GM19023 (cell line): ENCODE measurements around the gene FAXDC2.

ENCODE experiments used
- ATAC-seq: cut with Tn5 transposase; IDR thresholded peaks from one replicate; pipeline ENCODE4 v1.9.1; 2021; ENCODE audit warnings: mild to moderate bottlenecking, moderate library complexity; ENCODE audit not compliant: unreplicated experiment

FAXDC2 gene, protein sequence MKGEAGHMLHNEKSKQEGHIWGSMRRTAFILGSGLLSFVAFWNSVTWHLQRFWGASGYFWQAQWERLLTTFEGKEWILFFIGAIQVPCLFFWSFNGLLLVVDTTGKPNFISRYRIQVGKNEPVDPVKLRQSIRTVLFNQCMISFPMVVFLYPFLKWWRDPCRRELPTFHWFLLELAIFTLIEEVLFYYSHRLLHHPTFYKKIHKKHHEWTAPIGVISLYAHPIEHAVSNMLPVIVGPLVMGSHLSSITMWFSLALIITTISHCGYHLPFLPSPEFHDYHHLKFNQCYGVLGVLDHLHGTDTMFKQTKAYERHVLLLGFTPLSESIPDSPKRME

DNA sequence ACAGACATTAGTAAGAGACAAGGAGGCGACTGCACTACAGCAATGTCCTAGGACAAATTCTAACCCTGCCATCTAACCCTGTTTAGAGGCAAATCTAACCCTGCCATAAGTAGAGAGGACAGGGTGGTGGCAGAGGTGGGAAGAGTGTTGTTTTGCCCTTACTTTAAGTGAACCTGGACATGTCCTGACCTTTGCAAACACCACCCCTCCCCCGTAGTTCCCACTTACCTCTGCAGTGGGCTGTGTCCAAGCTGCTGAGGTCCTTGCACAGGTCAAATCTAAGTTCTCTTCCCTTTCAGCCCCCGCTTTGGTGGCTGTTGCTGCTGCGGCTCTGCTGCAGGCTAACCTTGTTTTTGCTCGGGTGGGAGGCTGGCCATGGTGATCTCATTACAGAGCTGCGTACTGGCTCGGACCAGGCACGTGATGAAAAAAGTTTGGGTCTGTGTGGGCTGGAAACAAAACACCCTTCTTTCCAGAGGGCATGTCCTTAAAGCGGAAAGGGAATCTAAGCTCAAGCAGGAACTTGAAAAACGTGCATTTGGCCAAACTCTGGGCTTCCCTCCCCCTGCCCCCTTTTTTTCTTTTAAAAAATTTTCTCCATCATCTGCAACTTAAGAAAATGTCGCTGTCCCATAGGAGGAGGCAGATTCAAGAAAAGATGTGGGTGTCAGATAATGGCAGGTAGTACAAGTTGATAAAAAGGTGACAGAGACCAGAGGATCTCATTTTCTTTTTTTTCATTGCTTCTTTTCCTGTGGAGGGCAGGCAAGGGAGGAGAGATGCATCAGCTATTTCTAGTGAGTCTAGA, at the start of gene FAXDC2:
Gene FAXDC2, minus strand, starts transcription at position 349 of the 808 bp plus-strand sequence. CDS start 12,425 bp downstream, outside the sequence.
- peak; percentile 71 for ATAC-seq

DNA sequence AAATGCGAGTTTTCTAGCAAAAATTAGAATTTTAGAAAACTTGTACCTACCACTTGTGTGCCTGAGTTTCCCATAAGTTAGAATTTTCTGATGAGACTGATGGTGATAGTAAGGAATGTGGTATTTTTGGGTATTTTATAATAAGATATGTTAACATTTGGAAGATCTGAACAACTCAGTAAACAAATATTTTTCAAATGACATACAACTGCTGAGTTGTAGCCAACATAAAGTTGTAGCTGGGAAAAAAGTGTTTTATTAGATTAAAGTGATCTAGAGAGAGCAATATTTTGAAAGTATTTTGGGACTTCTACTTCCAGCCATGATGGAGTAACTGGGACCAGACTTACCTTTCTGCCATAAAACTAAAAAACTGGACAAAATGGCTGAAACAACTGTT, 49.7 kb upstream of the FAXDC2 start:
- ATAC-seq: no peak

DNA sequence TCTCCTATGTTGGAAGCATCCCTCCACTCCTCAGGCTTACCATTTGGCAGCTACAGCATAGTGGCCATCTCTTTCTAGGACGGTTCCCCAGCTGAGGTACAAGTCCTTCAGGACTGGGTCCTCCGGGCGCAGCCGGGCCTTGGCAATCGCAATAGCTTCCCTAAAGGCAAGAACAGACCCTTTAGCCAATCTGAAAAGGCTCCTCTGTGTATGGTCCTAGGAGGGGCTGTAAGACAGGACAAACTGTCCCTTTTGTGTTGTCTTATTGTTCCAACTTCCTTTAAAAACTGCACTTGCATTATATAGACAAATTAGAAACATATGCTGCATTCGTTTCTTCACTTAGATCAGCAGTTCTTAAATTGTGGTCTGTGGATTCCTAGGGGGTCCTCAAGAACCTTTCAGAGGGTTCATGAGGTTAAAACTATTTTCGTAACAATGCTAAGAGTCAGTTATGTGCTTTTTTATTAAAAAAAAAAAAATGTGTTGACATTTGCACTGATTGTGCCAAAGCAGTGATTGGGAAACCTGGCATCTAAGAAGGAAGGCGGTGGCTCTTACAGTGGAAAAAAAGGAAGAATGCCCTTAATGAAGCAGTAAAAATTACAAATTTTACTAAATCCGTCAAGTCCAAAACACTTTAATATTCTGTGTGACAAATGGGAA, 48.9 kb upstream of the FAXDC2 start:
- ATAC-seq: no peak

DNA sequence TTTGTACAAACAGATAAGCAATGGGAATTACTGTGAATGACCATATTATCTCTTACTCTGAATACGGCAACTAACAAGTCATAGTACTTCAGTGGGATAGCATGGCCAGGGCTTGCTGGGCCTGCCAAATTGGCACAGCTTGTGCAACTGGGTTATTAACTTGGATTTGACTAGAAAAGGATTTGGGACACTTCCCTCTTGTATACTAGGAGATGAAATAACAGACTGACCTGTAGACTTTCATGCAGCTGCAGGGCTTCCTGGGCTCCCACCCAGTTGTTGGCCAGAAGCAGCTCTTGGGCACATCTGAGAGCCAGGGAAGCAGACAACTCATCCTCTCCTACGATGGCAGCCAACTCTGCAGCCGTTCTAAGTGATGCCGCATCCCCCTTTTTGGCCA, 47.8 kb upstream of the FAXDC2 start:
- ATAC-seq: no peak

DNA sequence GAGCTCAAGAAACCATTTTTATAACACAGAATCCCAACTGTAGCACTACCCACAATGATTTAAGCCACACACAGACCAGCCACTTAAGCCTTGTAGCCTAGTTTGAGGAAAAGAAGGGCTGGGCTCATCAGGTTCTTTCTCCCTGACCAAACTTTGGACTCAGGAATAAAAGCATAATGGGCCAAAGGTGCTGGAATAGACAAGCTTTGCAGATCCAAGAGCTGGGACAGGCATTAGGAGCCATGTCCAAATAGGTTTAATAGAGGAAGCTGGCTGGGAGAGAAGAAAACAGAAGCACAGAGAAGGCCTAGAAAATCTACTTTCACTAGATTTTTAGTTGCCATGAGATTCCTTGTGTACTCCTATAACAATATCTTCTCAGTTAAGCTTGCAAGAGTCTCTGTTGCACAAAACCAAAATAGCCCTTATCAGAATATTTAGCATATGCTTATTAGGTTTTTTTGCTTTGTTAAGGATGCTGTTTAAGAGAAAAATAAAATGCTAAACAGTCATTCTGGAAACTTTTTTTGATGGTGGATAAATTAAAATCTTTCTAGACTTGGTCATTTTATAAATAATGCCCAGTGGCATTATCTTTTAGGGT, 46.3 kb upstream of the FAXDC2 start:
- no peak for ATAC-seq

DNA sequence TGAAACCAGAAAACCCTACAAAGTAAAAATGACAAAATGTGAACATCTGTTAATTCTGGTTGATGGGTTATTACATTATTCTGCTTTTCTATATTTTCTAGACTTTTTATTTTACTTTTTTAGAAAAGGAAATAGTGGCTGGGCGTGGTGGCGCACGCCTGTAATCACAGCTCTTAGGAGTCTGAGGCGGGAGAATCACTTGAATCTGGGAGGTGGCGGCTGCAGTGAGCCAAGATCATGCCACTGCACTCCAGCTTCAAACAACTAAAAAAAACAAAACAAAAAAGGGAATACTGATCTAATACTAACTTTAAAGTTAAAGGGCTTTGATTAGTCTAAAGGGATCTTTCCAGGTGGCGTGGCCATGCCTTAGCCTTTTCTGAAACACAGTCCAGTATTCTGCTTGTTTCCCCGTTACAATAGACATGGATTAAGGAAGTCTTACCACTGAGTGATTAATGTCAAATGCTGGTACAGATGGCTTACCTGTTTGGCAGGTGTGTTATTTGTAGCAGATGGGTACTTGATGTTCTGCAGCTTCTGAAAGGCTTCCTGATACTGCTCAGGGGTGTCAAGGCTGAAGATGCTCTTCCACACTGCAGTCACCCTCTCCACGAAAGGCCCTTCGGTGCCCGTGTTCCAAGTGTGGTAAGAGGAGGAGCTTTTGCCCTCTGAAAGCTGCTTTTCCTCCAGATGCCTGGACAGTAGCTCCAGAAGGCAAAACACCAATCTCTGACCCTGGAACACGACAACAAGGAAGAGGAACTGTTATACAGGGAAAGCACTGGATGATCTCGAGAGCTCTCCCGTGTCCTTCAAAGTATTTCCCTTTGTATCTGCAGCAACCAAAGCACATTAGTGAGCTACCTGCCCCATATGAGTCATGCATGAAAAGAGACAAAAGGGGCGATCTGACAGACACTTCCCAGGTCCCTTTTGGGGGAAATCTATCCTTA, 45.5 kb upstream of the FAXDC2 start:
- no peak for ATAC-seq

DNA sequence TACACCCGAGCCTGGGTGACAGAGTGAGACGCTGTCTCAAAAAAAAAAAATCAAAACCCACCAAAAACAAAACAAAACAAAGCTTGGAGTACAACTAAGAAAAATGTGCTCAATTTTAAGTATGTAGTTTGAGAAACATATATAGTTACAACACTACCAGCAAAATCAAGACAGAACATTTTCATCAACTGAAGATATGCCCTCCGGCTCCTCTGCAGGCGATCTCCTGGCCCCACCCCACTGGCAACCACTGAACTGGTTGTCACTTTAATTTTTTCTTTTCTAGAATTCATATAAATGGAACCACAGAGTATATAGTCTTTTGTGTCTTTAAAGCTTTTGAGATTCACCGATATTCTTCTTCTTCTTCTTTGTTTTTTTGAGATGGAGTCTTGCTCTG, 43.0 kb upstream of the FAXDC2 start:
- ATAC-seq: no peak

DNA sequence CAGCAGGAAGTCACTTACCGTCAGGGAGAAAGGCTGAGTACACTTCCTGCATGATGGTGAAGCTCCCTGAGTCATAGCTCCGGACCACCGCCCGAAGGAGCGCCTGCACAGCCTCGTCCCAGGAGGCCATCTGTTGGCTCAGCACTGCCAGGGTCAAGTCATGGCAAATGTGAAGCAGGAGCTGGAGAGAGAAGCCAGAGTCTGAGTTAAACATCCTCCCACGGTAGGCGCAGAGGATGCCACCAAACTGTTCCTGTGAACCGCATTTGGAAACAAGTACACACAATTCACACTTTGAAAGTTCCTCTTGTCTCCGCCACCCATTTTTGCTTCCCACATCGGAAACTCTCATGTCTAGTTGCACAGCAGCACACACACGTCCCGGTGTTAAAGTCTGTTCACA, 42.0 kb upstream of the FAXDC2 start:
- ATAC-seq: no peak

DNA sequence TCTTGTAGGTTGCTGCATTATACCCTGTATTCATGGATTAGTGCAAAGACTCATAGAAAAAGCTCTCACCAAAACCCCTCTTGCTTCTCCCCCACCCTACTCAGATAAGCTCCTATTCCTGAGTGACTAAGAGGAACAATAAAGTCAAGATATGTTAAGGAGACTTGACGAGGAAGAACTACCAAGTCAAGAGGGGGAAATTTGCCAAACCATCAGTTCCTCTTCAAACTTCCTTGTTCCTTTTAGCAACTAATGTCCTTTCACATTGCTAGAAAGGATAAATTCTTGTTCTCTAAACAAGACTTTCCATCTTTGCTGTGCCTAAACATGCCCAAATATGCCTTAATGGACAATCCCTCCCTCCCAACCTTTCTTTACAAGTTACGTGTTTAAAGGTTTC, 35.0 kb upstream of the FAXDC2 start:
- ATAC-seq: no peak

DNA sequence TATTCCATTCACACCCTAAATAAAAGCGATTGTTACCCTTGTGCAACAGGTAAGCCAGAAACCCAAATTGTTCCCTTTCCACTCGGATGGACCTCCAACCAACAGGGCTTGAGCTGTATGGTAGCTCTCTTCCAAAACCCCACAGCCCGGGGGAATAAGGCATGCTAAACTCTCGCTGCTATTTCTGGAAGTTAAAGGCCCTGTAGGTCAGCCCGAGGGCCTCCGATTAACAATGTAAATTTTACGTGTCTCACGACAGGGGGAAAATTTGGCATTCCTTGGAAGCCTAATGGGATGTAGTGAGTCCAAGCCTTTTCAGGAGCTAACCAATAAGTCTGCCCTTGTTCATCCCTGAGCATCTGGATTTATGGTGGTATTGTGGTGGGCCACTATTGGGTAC, 34.0 kb upstream of the FAXDC2 start:
- no peak for ATAC-seq

DNA sequence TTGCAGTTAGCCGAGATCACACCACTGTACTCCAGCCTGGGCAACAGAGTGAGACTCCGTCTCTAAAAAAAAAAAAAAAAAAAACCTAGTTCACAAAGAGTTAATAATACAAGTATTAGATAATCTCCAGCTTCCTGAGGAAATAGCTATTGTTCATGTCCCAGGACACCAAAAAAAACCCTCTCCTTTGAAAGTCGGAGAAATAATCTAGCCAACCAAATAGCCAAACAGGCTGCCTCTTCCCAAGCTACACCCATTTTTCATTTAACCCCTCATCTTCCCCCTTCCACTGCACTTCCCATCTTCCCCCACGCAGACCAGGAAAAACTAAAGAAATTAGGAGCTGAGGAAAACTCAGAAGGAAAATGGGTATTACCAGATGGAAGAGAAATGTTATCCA, 31.6 kb upstream of the FAXDC2 start:
- ATAC-seq: no peak

DNA sequence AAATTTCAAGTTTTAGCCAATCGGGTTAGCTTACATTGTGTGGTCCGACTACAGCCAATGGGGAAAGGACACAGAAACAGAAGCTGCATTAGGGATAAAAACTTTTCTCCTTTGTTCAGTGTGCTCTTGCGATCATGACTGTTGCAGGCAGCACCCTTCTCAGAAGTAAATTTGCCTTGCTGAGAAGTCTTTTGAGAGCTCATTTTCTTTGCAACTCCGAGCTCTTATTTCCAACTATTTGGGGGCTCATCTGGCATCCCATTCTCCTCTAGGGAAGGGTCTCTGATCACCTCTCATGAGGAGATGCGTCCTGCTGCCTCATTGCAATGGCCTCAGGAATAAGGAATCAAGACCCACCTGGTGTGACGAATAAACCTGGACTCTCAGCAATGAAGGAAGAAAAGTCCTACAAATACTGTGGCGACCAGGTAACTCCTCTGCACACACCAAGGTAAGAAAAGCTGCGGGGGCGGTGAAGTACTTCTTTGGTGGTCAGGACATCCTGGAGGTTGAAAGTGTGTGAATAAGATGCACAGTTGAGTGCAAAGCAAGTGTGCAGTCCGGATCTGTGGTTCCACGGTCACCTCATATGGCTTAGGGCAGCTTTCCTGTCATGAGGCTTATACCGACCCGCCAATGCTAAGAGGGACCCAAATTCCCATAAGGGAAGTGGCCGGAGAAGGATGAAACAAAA, 28.4 kb upstream of the FAXDC2 start:
- ATAC-seq: no peak

DNA sequence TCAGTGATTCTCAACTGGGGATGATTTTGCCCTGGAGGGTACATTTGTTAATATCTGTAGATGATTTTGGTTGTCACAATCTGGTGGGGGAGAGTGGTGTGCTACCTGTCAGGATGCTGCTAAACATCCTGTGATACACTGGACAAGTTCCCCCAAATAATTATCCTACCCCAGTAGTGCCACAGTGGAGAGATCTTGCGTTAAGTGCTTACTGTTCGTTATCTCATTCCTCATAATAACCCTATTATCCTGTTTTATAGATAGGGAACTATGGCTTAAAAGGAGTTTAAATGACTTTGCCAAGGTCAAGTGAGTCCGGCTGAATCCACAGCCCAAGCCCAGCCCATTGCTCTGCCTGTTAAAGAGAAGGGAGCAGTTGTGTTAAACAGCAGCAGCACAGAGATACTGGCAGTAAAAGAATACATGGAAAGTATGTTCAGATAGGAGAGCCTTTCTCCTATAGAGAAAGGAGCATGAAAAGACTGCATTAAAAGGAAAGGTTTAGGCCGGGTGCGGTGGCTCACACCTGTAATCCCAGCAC, 23.5 kb upstream of the FAXDC2 start:
- no peak for ATAC-seq

DNA sequence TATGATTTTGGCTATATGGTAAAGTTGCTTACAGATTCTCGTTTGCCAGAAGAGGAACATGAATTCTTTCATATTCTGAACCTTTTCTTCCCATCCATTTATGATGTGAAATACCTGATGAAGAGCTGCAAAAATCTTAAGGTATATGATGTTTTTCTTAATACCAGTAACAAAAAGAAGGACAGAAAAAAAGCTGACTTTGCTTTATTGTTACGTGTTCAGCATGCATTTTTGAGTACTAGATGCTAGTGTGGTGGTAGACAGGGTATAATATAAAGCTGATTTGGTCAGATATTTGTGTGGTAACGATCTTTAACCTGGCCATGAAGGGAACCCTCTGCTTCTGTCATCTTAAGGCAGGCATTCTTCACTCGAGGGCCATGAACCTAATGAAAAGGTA, 21.3 kb upstream of the FAXDC2 start:
- no peak for ATAC-seq

DNA sequence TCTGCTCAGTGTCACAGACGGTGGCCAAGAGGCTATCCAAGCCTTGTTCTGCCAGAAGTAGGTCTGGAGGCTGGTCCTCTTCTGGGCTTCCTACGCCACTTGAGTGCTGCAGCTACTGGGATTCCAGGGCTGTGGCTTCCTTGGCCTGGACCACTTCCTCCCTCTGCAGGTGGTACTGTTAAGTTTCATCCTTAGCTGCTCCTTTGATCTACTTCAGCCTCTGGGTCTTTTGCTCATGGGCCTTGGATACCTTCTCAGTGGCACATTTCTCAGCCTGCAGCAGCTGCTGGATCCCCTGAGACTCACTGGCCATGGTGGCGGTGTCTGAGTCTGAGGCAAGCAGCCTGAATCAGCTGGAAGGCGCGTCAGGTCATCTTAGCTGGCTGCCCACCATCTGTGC, 18.3 kb upstream of the FAXDC2 start:
- no peak for ATAC-seq

DNA sequence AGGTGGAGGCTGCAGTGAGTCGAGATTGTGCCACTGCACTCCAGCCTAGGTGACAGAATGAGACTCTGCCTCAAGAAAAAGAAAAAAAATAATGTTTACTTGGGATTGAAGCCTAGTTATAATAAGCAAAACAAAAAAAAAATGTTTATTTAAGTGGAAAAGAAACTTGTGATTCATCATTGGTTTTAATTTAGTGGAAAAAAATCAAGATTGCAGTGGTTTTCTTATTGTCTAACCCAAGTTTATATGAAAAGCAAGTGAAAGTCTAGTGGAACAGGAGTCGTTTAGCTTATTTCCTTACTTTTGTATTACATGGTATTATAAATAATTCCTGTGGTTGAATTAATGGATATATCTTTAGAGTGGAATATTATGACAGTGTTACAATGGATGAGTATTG, 16.4 kb upstream of the FAXDC2 start:
- ATAC-seq: no peak

DNA sequence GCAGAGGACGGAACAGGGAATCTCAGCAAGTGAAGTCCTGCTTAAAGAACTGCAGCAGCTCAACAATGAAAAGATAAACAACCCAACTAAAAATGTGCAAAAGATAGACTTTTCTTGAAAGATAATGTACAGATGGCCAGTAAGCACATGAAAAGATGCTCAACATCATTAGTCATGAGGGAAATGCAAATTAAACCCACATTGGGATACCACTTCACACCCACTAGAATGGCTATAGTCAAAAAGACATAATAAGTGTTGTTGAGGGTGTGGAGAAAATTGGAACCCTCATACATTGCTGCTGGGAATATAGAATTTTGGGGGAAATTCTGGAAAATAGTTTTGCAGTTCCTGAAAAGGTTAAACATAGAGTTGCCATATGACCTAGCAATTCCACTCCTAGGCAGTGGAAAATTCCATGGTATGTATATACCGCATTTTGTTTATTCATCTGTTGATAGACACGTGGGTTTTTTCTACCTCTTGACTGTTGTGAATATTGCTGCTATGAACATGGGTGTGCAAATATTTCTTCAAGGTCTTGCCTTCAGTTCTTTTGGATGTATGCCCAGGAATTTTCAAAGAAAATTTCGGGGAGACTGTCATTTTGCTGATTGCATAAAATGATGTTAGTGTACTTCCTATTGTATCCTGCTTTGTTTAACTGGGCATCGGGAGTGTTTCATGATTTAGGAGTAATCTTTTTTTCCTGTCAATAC, 15.2 kb upstream of the FAXDC2 start:
- ATAC-seq: no peak

DNA sequence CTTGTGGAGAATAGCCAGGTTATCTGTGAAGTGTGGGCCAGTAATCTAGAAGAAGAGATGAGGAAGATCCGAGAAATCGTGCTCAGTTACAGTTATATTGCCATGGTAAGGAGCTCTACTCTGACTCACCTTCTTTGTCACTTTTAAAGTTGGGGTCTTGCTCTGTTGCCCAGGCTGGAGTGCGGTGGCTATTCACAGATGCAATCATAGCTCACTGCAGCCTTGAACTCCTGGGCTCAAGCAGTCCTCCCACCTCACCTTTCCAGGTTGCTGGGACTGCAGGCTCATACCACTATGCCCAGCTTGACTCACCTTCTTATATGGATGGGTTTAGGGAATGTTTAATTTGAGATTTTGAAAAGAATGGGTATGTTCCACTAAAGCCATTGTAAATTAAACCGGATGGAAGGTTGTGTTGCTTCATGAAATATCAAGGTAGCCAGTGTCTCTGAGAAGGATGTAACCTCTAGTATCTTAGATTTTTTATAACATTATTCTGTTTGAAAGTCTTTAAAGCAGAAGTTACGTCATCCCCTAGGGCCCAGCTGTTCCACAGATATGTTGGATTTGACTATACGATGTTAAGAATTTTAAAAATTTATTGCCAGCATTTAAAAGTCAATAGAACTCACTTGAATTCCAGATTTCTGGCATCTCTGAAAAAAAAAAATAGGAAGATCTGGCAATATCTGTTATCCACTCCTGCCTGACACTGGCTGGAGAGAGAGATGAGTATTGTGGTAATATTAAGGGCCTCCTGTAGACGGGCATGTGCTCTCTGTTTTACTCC, 13.1 kb upstream of the FAXDC2 start:
- ATAC-seq: no peak
